HUDEP-2 (cell line): ENCODE measurements around the gene ZNF304.

Experiments used
- DNase-seq, 76 experiments: peaks; one replicate each; lab custom pipeline; 2025; ENCODE audit not compliant: unreplicated experiment in 76 of 76; lab: John Stamatoyannopoulos, UW

ZNF304 gene

GRCh38 chr19:57350877-57351805 is at the start of gene ZNF304:
ZNF304 (plus strand) TSS chr19:57351271; CDS start chr19:57351665, 394 bp downstream.
- DNase-seq = peak; percentile 50 to 98 (median 93)

GRCh38 chr19:57302020-57302465 is 49.0 kb upstream of the ZNF304 start:
- DNase-seq = peak in 19 of 76 experiments; percentile 6 to 43 (median 26)

- DNase-seq = no peak
Measured at GRCh38 chr19:57302727-57303401, 48.2 kb upstream of the ZNF304 start.

GRCh38 chr19:57305056-57305455 is 46.0 kb upstream of the ZNF304 start:
- DNase-seq = no peak

GRCh38 chr19:57308514-57308913 is 42.6 kb upstream of the ZNF304 start:
- DNase-seq = no peak

GRCh38 chr19:57310792-57311191 is 40.3 kb upstream of the ZNF304 start:
- no peak for DNase-seq

- DNase-seq = no peak
Measured at GRCh38 chr19:57314146-57314545, 36.9 kb upstream of the ZNF304 start.

- DNase-seq = no peak
Measured at GRCh38 chr19:57317503-57317902, 33.6 kb upstream of the ZNF304 start.

GRCh38 chr19:57319869-57320179 is 31.2 kb upstream of the ZNF304 start:
- no peak for DNase-seq

GRCh38 chr19:57320180-57321084 is 30.6 kb upstream of the ZNF304 start, which contains the start of gene ZNF543:
ZNF543 (plus strand) TSS chr19:57320472; CDS start chr19:57320854, 382 bp downstream.
- DNase-seq = peak; percentile 61 to 98 (median 96)

GRCh38 chr19:57321116-57321515 is 30.0 kb upstream of the ZNF304 start:
- peak in 1 of 76 experiments; percentile 6 for DNase-seq

- DNase-seq = no peak
Measured at GRCh38 chr19:57321751-57322150, 29.3 kb upstream of the ZNF304 start.

GRCh38 chr19:57324992-57325391 is 26.1 kb upstream of the ZNF304 start:
- DNase-seq = no peak

- no peak for DNase-seq
Measured at GRCh38 chr19:57327993-57328392, 23.1 kb upstream of the ZNF304 start.

- DNase-seq = no peak
Measured at GRCh38 chr19:57334191-57334590, 16.9 kb upstream of the ZNF304 start.

GRCh38 chr19:57338877-57339276 is 12.2 kb upstream of the ZNF304 start:
- DNase-seq = no peak

GRCh38 chr19:57342582-57342981 is 8.5 kb upstream of the ZNF304 start:
- DNase-seq = no peak

GRCh38 chr19:57348136-57348535 is 2.9 kb upstream of the ZNF304 start:
- no peak for DNase-seq

GRCh38 chr19:57351867-57352266 is 796 bp downstream of the ZNF304 start:
- peak in 7 of 76 experiments; percentile 1 to 12 (median 5) for DNase-seq

- no peak for DNase-seq
Measured at GRCh38 chr19:57355916-57356315, 4.8 kb downstream of the ZNF304 start.

- no peak for DNase-seq
Measured at GRCh38 chr19:57357406-57357805, 6.3 kb downstream of the ZNF304 start.
